Measurements from ENCODE around the gene RPL31.
"Not testable (repeated sequence)": the region's sequence is repeated elsewhere in the genome, so short reads cannot be mapped to it uniquely, and the experiment has no call there.

RPL31 gene

GRCh38 chr2:101030866-101031554 is 28.9 kb downstream of the RPL31 start:
- no peak for DNase-seq

DNA sequence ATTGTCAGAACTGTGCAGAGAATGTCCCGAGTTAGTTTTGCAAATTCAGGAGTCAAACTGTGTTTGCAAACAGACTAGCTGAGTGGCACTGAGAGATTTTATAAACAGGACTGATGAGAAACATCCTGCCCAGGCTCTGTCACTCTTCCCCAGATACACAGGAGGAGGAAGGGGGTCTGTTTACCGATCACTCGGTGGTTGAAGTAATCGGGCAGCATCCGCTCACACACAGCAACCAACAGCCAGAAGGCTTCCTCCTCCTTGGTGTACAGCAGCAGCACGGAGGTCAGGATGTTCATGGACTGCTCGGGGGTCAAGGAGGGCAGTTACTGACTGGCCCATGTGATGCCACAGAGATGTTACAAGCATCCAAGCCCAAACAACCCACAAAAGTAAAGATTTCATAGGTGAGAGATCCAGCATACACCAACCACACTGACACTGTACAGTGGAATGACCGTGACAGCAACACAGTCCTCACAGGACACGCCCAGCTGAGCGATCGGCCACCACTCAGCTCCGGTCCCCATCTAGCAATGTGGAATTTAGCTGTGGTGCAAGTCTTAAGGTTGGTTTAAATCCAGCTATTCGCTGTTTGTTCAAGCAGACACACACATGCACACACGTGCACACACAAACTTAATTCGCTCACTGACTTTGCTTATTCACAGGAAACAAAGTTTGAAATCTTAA is 30.1 kb downstream of the RPL31 start:
- DNase-seq: no peak

DNA sequence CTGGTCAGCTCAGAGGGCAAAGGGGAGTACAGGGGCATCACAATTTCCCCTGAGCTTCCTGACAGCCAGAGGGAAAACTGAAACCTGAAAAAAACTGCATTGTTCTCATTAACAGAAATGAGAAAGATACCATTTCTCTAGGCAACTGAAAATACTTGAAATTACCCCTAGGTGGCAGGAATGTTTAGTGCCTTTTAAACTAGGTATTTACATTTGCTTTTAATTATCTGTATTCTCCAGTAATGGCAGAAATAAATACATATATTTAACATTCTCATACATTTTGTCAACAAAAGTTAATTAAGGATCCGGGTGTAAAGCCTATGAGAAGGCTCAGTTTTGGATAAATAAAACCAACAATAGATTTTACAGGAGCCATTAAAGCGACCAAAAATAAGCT is 34.5 kb downstream of the RPL31 start:
- peak; percentile 22 for DNase-seq

GRCh38 chr2:101037161-101037755 is 35.2 kb downstream of the RPL31 start:
- DNase-seq: no peak

- DNase-seq: peak; percentile 30
Measured at GRCh38 chr2:101038455-101039255, 36.6 kb downstream of the RPL31 start.

DNA sequence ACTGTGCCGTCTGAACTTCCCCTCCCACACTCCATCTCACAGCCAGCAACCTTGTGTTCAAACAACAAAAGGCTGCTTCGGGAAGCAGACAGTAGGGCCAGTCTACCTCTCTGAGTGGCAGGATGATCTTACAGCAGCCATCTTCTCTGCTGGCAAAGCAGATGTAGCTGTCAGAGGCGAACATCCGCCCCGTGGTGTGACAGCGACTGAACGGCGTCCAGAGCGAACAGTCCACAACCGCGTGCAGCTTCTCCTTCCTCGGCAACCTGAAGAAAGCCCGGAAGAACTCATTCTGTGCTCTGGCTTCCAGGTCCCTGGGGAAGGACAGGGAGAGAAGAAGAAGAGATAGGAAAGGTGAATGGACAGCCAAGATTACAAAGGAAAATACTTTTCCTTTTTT is 38.0 kb downstream of the RPL31 start:
- no peak for DNase-seq

DNA sequence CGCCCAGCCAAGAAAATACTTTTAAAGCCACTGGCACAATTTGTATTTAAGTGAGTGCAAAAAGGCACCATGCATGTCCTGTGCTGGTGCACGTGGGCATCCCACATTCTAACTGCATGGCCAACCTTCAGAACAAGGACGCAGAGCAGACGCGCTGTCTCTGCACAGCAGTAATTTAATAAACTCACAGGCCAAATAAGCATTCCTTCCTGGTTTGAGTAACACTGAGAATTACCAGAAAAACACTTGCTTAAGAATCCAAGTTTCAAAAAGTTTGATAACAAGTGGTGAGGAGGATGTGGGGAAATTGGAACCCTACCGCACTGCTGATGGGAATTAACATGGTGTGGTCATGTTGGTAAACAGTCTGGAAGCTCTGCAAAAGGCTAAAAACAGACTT is 38.7 kb downstream of the RPL31 start:
- no peak for DNase-seq

GRCh38 chr2:101041413-101041812 is 39.3 kb downstream of the RPL31 start:
- DNase-seq: no peak

GRCh38 chr2:101045330-101045729 is 43.2 kb downstream of the RPL31 start:
- DNase-seq: no peak

- DNase-seq: peak; percentile 10
Measured at GRCh38 chr2:101047075-101047766, 45.1 kb downstream of the RPL31 start.

DNA sequence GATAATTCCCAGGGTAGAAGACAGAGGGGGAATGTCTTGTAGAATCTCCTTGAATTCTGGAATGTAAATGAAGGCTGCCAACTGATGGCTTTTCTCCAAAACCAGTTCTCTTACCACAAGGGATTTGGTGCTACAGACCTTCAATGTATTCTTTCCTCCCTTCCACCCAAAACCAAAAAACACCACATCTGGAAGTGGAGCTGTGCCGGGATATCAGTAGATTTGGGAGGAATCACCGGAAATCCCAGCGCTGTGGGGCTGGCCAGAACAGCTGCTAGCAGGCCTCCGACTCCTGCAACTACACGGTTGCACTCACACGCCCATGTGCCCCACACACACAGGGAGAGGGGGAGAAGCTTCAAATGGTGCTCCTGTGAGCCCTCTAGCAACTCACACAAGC is 45.7 kb downstream of the RPL31 start:
- DNase-seq: no peak

DNA sequence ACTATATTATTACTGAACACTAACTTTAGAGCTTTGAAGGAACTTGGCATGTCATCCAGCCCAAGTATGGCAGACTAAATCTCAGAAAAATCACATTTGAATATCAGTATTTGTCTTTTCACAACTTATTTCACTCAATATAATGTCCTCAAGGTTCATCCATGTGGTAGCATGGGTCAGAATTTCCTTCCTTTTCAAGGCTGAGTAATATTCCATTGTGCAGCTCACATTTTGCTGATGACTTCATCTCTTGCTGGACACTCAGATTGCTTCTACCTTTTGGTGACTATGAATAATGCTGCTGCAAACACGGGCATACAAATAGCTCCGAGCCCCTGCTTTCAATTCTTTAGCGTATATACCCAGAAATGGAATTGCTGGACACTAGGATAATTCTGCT is 46.7 kb downstream of the RPL31 start:
- DNase-seq: no peak

DNA sequence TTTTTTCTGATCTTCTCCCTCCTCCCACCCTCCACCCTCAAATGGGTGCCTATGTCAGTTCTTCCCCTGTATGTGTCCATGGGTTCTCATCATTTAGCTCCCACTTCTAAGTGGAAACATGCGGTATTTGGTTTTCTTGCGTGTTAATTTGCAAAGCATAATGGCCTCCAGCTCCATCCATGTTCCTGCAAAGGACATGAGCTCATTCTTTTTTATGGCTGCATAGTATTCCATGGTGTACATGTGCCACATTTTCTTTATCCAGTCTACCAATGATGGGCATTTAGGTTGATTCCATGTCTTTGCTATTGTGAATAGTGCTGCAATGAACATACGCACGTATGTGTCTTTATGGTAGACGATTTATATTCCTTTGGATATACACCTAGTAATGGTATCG is 48.8 kb downstream of the RPL31 start:
- not testable (repeated sequence) for DNase-seq

- no peak for DNase-seq
Measured at GRCh38 chr2:101052147-101052546, 50.1 kb downstream of the RPL31 start.

DNA sequence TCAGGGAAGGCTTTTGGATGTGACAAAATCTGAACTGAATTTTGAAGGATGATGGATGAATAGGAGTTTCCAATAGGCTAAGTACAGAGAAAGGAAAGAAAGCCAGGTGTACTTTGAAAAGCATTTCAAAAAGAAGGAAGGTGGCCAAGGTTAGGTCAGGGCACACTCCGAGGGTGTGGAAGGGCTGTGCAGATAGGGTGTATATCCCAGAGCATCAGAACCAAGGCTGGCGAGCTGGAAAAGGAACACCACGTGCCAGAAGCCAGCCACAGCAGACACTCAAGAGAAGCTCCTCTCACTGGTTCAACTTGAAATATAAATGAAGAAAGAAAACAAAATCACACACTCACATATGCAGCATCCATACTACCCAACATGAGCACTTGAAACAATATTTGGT is 51.0 kb downstream of the RPL31 start:
- no peak for DNase-seq

All from EL (cell line).